IgD-negative memory B cell (primary cell): Measurements from ENCODE around the gene CCDC149. TPM values are rescaled to one million over a fixed set of nuclear protein-coding genes. Genes with fewer than 3 reads are reported as not detected.

ENCODE experiments used
- H3K27ac Mint-ChIP-seq, 3 donors: one replicate each; pipeline ENCODE4 v1.8.0; 2020 to 2022; ENCODE audit warnings: mild to moderate bottlenecking in 3 of 3, mixed read lengths in 3 of 3, moderate library complexity in 1 of 3
- H3K27me3 Mint-ChIP-seq: one replicate; pipeline ENCODE4 v1.8.0; 2021; ENCODE audit warnings: mixed read lengths
- H3K36me3 Mint-ChIP-seq: one replicate; pipeline ENCODE4 v1.8.0; 2020; ENCODE audit warnings: mild to moderate bottlenecking, mixed read lengths
- H3K4me1 Mint-ChIP-seq, 3 donors: one replicate each; pipeline ENCODE4 v1.8.0; 2020 to 2022; ENCODE audit warnings: mixed read lengths in 3 of 3, mild to moderate bottlenecking in 1 of 3
- H3K4me3 Mint-ChIP-seq, 4 donors: one replicate each; pipeline ENCODE4 v1.8.0; 2020 to 2022; ENCODE audit warnings: mild to moderate bottlenecking in 4 of 4, mixed read lengths in 4 of 4, moderate library complexity in 3 of 4
- H3K9me3 Mint-ChIP-seq, 3 donors: one replicate each; pipeline ENCODE4 v1.8.0; 2020 to 2021; ENCODE audit warnings: mixed read lengths in 3 of 3, mild to moderate bottlenecking in 1 of 3
- polyA plus RNA-seq: library from polyadenylated mRNA; unstranded; fragments of 300-500 nt; fragmentation: Illumina TruSeq; gene quantifications from one replicate; pipeline ENCODE4 v1.2.3, GENCODE V29; 2021

The CCDC149 gene
- polyA plus RNA-seq, 1 donor from 2014 or later = not detected

GRCh38 chr4:24878636-24879016, 34.2 kb downstream of the CCDC149 start:
- H3K4me3 Mint-ChIP-seq = no peak overlapping the region
- peaks cover 2% of the 10 kb centered on the region for H3K27me3 Mint-ChIP-seq
- peaks cover 0 to 2% (median 0%) of the 10 kb centered on the region in 3 donors for H3K9me3 Mint-ChIP-seq
- H3K36me3 Mint-ChIP-seq = no peaks in the 10 kb centered on the region
- H3K27ac Mint-ChIP-seq = no peak overlapping the region
- H3K4me1 Mint-ChIP-seq = no peaks in the 10 kb centered on the region

- peaks cover 2% of the 10 kb centered on the region for H3K27me3 Mint-ChIP-seq
- H3K4me3 Mint-ChIP-seq = no peak overlapping the region
- H3K4me1 Mint-ChIP-seq = no peaks in the 10 kb centered on the region
- H3K27ac Mint-ChIP-seq = no peak overlapping the region
- H3K9me3 Mint-ChIP-seq = peaks cover 0 to 2% (median 0%) of the 10 kb centered on the region in 3 donors
- H3K36me3 Mint-ChIP-seq = no peaks in the 10 kb centered on the region
Observed at GRCh38 chr4:24877868-24878635, 34.8 kb downstream of the CCDC149 start.

GRCh38 chr4:24876431-24876830, 36.4 kb downstream of the CCDC149 start:
- Mint-ChIP-seq H3K9me3 (no peaks in the 10 kb centered on the region), H3K27ac (no peak overlapping the region), H3K4me1 (no peaks in the 10 kb centered on the region), H3K4me3 (no peak overlapping the region), H3K36me3 (no peaks in the 10 kb centered on the region), H3K27me3 (peaks cover 2% of the 10 kb centered on the region)

- Mint-ChIP-seq H3K36me3 (no peaks in the 10 kb centered on the region), H3K4me3 (no peak overlapping the region), H3K27me3 (peaks cover 5% of the 10 kb centered on the region), H3K4me1 (no peaks in the 10 kb centered on the region), H3K27ac (no peak overlapping the region), H3K9me3 (peaks cover 0 to 1% (median 0%) of the 10 kb centered on the region in 3 donors)
Observed at GRCh38 chr4:24872720-24873119, 40.1 kb downstream of the CCDC149 start.

GRCh38 chr4:24871210-24871609, 41.6 kb downstream of the CCDC149 start:
- H3K36me3 Mint-ChIP-seq = peaks cover 2% of the 10 kb centered on the region
- no peak overlapping the region for H3K27ac Mint-ChIP-seq
- peaks cover 3% of the 10 kb centered on the region for H3K27me3 Mint-ChIP-seq
- peaks cover 0 to 1% (median 0%) of the 10 kb centered on the region in 3 donors for H3K9me3 Mint-ChIP-seq
- no peak overlapping the region for H3K4me3 Mint-ChIP-seq
- no peaks in the 10 kb centered on the region for H3K4me1 Mint-ChIP-seq

- Mint-ChIP-seq H3K36me3 (peaks cover 2% of the 10 kb centered on the region), H3K9me3 (peaks cover 0 to 17% (median 13%) of the 10 kb centered on the region in 3 donors), H3K27ac (no peak overlapping the region), H3K4me3 (no peak overlapping the region), H3K4me1 (no peaks in the 10 kb centered on the region), H3K27me3 (peaks cover 3% of the 10 kb centered on the region)
Observed at GRCh38 chr4:24867766-24868296, 45.0 kb downstream of the CCDC149 start.

GRCh38 chr4:24867251-24867650, 45.6 kb downstream of the CCDC149 start:
- peaks cover 2% of the 10 kb centered on the region for H3K36me3 Mint-ChIP-seq
- H3K9me3 Mint-ChIP-seq = peaks cover 0 to 22% (median 13%) of the 10 kb centered on the region in 3 donors
- H3K4me3 Mint-ChIP-seq = no peak overlapping the region
- H3K4me1 Mint-ChIP-seq = no peaks in the 10 kb centered on the region
- no peak overlapping the region for H3K27ac Mint-ChIP-seq
- peaks cover 3% of the 10 kb centered on the region for H3K27me3 Mint-ChIP-seq

GRCh38 chr4:24865401-24865800, 47.4 kb downstream of the CCDC149 start:
- Mint-ChIP-seq H3K27ac (no peak overlapping the region), H3K27me3 (peaks cover 3% of the 10 kb centered on the region), H3K36me3 (peaks cover 2% of the 10 kb centered on the region), H3K9me3 (peaks cover 0 to 27% (median 16%) of the 10 kb centered on the region in 3 donors), H3K4me1 (peaks cover 0 to 1% (median 0%) of the 10 kb centered on the region in 3 donors), H3K4me3 (no peak overlapping the region)

GRCh38 chr4:24863799-24864198, 49.0 kb downstream of the CCDC149 start:
- Mint-ChIP-seq H3K4me3 (no peak overlapping the region), H3K4me1 (peaks cover 0 to 1% (median 0%) of the 10 kb centered on the region in 3 donors), H3K36me3 (peaks cover 2% of the 10 kb centered on the region), H3K27me3 (peaks cover 3% of the 10 kb centered on the region), H3K27ac (no peak overlapping the region), H3K9me3 (peaks cover 0 to 36% (median 18%) of the 10 kb centered on the region in 3 donors)

- peaks cover 1% of the 10 kb centered on the region for H3K27me3 Mint-ChIP-seq
- H3K4me3 Mint-ChIP-seq = no peak overlapping the region
- peaks cover 2% of the 10 kb centered on the region for H3K36me3 Mint-ChIP-seq
- no peak overlapping the region for H3K27ac Mint-ChIP-seq
- peaks cover 0 to 1% (median 0%) of the 10 kb centered on the region in 3 donors for H3K4me1 Mint-ChIP-seq
- peaks cover 0 to 36% (median 17%) of the 10 kb centered on the region in 3 donors for H3K9me3 Mint-ChIP-seq
Observed at GRCh38 chr4:24862073-24862751, 50.6 kb downstream of the CCDC149 start.

GRCh38 chr4:24858550-24858949, 54.3 kb downstream of the CCDC149 start:
- H3K9me3 Mint-ChIP-seq = peaks cover 0 to 22% (median 7%) of the 10 kb centered on the region in 3 donors
- H3K36me3 Mint-ChIP-seq = no peaks in the 10 kb centered on the region

GRCh38 chr4:24858026-24858425, 54.8 kb downstream of the CCDC149 start:
- H3K36me3 Mint-ChIP-seq = no peaks in the 10 kb centered on the region
- no peak overlapping the region for H3K4me3 Mint-ChIP-seq

More at GRCh38 chr4:24858550-24858949, 54.3 kb downstream of the CCDC149 start:
- no peak overlapping the region for H3K4me3 Mint-ChIP-seq
- H3K27ac Mint-ChIP-seq = no peak overlapping the region
- H3K27me3 Mint-ChIP-seq = peaks cover 3% of the 10 kb centered on the region
- peaks cover 0 to 1% (median 0%) of the 10 kb centered on the region in 3 donors for H3K4me1 Mint-ChIP-seq

GRCh38 chr4:24856586-24856985, 56.3 kb downstream of the CCDC149 start:
- Mint-ChIP-seq H3K27me3 (peaks cover 3% of the 10 kb centered on the region), H3K27ac (no peak overlapping the region), H3K9me3 (peaks cover 0 to 14% (median 5%) of the 10 kb centered on the region in 3 donors), H3K36me3 (no peaks in the 10 kb centered on the region), H3K4me3 (peak overlapping the region in 1 of 4 donors; percentile 15), H3K4me1 (no peaks in the 10 kb centered on the region)

More at GRCh38 chr4:24858026-24858425, 54.8 kb downstream of the CCDC149 start:
- Mint-ChIP-seq H3K9me3 (peaks cover 0 to 19% (median 5%) of the 10 kb centered on the region in 3 donors), H3K27ac (no peak overlapping the region), H3K27me3 (peaks cover 3% of the 10 kb centered on the region), H3K4me1 (peaks cover 0 to 1% (median 0%) of the 10 kb centered on the region in 3 donors)

- no peaks in the 10 kb centered on the region for H3K36me3 Mint-ChIP-seq
- no peak overlapping the region for H3K27ac Mint-ChIP-seq
- peaks cover 0 to 11% (median 3%) of the 10 kb centered on the region in 3 donors for H3K9me3 Mint-ChIP-seq
- no peaks in the 10 kb centered on the region for H3K4me1 Mint-ChIP-seq
- no peak overlapping the region for H3K4me3 Mint-ChIP-seq
- peaks cover 3% of the 10 kb centered on the region for H3K27me3 Mint-ChIP-seq
Observed at GRCh38 chr4:24855741-24856140, 57.1 kb downstream of the CCDC149 start.

GRCh38 chr4:24853142-24853541, 59.7 kb downstream of the CCDC149 start:
- peaks cover 3% of the 10 kb centered on the region for H3K27me3 Mint-ChIP-seq
- H3K9me3 Mint-ChIP-seq = no peaks in the 10 kb centered on the region
- H3K27ac Mint-ChIP-seq = no peak overlapping the region
- no peak overlapping the region for H3K4me3 Mint-ChIP-seq
- H3K36me3 Mint-ChIP-seq = no peaks in the 10 kb centered on the region
- no peaks in the 10 kb centered on the region for H3K4me1 Mint-ChIP-seq
